RWPE1 (cell line): Measurements from ENCODE around the gene BICDL1.

Experiments
- CTCF ChIA-PET: fragments of 350-600 bp; sonication (Branson Sonifier 250); formaldehyde crosslinking; extraction: SDS; loops from one replicate; lab custom pipeline; 2021; lab: Yijun Ruan, JAX
- POLR2A ChIA-PET: fragments of 400-600 bp; formaldehyde crosslinking; extraction: SDS; loops from one replicate; lab custom pipeline; 2020; ENCODE audit warnings: antibody characterized with exemption; ENCODE audit not compliant: low non-redundant PET; lab: Yijun Ruan, JAX
- DNase-seq: peaks from one replicate; pipeline ENCODE4 v3.0.0; 2012; ENCODE audit warnings: low spot score
- H3K27ac ChIP-seq: fragments of 450-650 bp; 2 replicates; pipeline ENCODE4 v1.5.1; 2017
- CTCF ChIP-seq: fragments of 450-650 bp; conservative IDR thresholded peaks from 2 replicates; pipeline ENCODE4 v1.5.1; 2017; ENCODE audit warnings: low read depth, mild to moderate bottlenecking

BICDL1 gene

GRCh38 chr12:120121766-120122293 is 132.8 kb downstream of the BICDL1 start:
- no peak overlapping the region for H3K27ac ChIP-seq
- TF ChIP-seq CTCF = no peak
- ChIA-PET CTCF (interaction anchor here (1.4 kb wide), 1 partner anchor 10 kb away, joined by 4 read pairs; no protein-coding TSS in a partner anchor), POLR2A (no interaction called here)
- no peak for DNase-seq

GRCh38 chr12:120125029-120125428 is 136.0 kb downstream of the BICDL1 start:
- H3K27ac ChIP-seq = no peak overlapping the region
- no peak for DNase-seq
- no peak for TF ChIP-seq CTCF
- ChIA-PET POLR2A (no interaction called here), CTCF (no interaction called here)

GRCh38 chr12:120125792-120126634 is 137.0 kb downstream of the BICDL1 start:
- no peak for DNase-seq
- no peak overlapping the region for H3K27ac ChIP-seq
- ChIA-PET POLR2A (no interaction called here), CTCF (interaction anchor here (0.6 kb wide), 1 partner anchor 483 kb away, joined by 3 read pairs; no protein-coding TSS in a partner anchor)
- TF ChIP-seq CTCF = no peak

- ChIA-PET CTCF (no interaction called here), POLR2A (no interaction called here)
- no peak for DNase-seq
- H3K27ac ChIP-seq = no peak overlapping the region
- no peak for TF ChIP-seq CTCF
Measured at GRCh38 chr12:120126635-120127005, 137.6 kb downstream of the BICDL1 start.

- ChIA-PET CTCF (no interaction called here), POLR2A (no interaction called here)
- no peak for DNase-seq
- TF ChIP-seq CTCF = no peak
- no peak overlapping the region for H3K27ac ChIP-seq
Measured at GRCh38 chr12:120130011-120130410, 141.0 kb downstream of the BICDL1 start.

- no peak for TF ChIP-seq CTCF
- no peak for DNase-seq
- ChIA-PET CTCF (interaction anchor here (1.6 kb wide), 1 partner anchor 8 kb away, joined by 4 read pairs; no protein-coding TSS in a partner anchor), POLR2A (no interaction called here)
- H3K27ac ChIP-seq = no peak overlapping the region
Measured at GRCh38 chr12:120131116-120131515, 142.1 kb downstream of the BICDL1 start.
